ENCODE results near the gene CACNA2D2.

GRCh38 chr3:50459785-50460184 is 43.6 kb downstream of the CACNA2D2 start:
- TF ChIP-seq CTCF (IDR thresholded peaks at IDR 0.05; ENCODE audit: insufficient read depth, low read depth, low read length) (no peak), EZH2 (IDR thresholded peaks at IDR 0.05; ENCODE audit: insufficient read depth, low read length) (no peak)
